ENCODE measurements around the gene PRSS23.

The PRSS23 gene

DNA sequence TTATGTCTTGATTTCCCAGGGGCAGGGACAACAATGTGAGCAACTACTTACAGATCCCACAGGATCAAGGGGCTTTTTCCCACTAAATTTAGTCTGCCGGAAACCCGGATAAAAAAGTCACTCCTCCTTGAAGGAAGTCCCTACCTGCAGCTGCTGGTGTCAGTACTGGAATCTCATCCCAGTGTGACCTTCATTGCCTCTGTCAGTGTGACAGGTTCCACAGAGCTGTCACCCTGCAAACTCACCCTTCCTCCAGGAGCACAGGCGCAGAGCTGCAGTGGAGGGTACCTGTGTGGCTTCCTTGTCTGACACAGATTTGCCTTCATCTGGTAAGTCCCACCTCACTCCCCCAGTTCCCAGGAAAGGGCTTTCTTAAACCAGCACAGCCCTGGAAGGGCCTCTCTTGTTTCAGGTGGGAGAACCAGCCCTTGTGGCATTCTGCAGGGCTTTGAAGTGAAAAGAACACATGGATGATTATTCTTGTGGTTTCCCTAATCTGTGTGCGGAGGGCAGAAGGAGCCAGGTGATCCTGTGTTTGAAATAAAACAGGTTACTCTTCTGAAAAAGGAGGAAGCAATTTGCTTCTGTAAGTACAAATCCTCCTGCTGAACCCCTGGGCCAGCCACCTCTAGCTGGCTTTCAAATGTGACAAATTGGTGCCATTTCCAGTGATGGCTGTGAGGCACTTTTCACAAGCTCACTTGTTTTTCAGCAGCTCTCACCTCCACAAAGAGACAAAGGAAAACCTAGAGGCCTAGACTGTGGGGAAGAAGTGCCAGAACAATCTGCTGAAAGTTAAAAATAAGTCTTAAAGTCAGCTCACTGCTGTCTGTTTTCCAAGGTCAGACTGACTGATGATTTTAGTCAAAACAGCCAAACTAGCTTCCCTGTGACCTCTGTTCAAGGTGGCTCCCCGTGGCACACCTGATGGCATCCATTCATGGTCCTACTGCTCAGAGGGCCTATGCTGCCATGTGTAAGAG, 9.2 kb upstream of the PRSS23 start:
- H3K4me3 ChIP-seq (ENCODE audit: low read depth in 1 of 2, low read length in 2 of 2): no peak overlapping the region
- H3K27ac ChIP-seq (ENCODE audit: low read depth, low read length): no peak overlapping the region
- H3K9me3 ChIP-seq (ENCODE audit: low read length): no peaks in the 10 kb centered on the region
- H3K9ac ChIP-seq (ENCODE audit: low read length): no peak overlapping the region
- no peaks in the 10 kb centered on the region for H3K27me3 ChIP-seq (ENCODE audit: control insufficient read depth in 1 of 2, insufficient read depth in 2 of 2, low read length in 2 of 2)
- no peaks in the 10 kb centered on the region for H3K36me3 ChIP-seq (ENCODE audit: insufficient read depth, low read length)
- H3K4me1 ChIP-seq (ENCODE audit: insufficient read depth, low read length): no peaks in the 10 kb centered on the region

DNA sequence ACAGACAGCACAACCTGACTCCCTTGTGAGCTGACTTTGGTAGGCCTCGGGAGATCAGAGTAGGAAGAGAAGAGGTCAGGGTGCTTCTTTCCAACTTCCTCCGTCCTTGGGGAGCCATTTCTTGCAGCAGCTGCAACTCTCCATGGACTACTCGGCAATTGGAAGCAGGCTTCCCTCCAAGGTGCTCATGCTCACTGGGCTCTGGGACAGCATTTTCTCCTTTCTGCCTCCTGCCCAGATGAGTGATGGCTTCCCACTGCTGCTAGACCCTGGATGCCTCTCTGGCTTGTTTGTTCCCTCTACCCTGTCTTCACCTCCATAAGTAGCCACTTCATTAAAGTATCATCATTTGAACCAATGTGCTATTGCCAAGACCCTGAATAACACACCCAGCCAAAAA, 8.2 kb upstream of the PRSS23 start:
- Histone ChIP-seq H3K27me3 (ENCODE audit: control insufficient read depth in 1 of 2, insufficient read depth in 2 of 2, low read length in 2 of 2) (no peaks in the 10 kb centered on the region), H3K27ac (ENCODE audit: low read depth, low read length) (no peak overlapping the region), H3K9ac (ENCODE audit: low read length) (no peak overlapping the region), H3K4me3 (ENCODE audit: low read depth in 1 of 2, low read length in 2 of 2) (no peak overlapping the region), H3K4me1 (ENCODE audit: insufficient read depth, low read length) (no peaks in the 10 kb centered on the region), H3K9me3 (ENCODE audit: low read length) (no peaks in the 10 kb centered on the region), H3K36me3 (ENCODE audit: insufficient read depth, low read length) (no peaks in the 10 kb centered on the region)

DNA sequence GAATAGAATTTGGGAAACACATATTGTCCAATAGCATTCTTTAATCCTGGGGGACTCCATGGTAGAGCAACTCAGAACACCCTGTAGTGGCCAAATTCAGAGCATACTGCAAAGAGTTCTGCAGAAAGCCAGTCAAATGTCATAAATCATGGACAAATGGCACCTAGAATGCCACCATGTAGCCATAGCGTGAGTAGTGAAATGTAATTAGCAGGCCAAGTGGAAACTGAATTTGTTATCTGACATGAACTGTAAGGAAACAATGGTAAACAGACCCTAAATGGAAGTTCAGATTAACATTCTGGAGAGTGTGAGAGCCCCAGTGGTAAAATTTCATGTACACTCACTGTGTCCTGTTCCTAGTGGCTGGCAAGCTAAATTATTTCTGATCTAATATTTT, 7.0 kb upstream of the PRSS23 start:
- H3K9me3 ChIP-seq (ENCODE audit: low read length): no peaks in the 10 kb centered on the region
- H3K27ac ChIP-seq (ENCODE audit: low read depth, low read length): no peak overlapping the region
- H3K36me3 ChIP-seq (ENCODE audit: insufficient read depth, low read length): no peaks in the 10 kb centered on the region
- no peaks in the 10 kb centered on the region for H3K4me1 ChIP-seq (ENCODE audit: insufficient read depth, low read length)
- H3K27me3 ChIP-seq (ENCODE audit: control insufficient read depth in 1 of 2, insufficient read depth in 2 of 2, low read length in 2 of 2): no peaks in the 10 kb centered on the region
- H3K4me3 ChIP-seq (ENCODE audit: low read depth in 1 of 2, low read length in 2 of 2): no peak overlapping the region
- H3K9ac ChIP-seq (ENCODE audit: low read length): no peak overlapping the region

DNA sequence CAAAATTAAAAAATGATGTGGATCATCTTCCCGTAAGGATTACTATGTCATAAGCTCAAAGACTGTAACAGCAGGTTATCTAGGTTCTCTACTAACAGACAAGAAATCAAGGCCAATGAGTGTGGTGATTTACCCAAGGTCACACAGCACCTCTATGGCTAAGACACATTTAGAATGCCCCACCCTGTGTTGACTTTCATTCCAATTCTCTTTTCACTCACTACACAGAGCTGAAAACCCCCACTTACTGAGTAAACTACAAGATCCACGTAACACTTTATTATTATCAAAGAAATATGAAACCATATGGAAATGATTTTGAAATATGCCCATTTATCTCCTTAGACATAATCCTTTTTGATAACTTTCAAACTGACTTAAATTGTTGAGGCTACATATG, 4.8 kb upstream of the PRSS23 start:
- peaks cover 10% of the 10 kb centered on the region for H3K4me1 ChIP-seq (ENCODE audit: insufficient read depth, low read length)
- H3K27me3 ChIP-seq (ENCODE audit: control insufficient read depth in 1 of 2, insufficient read depth in 2 of 2, low read length in 2 of 2): no peaks in the 10 kb centered on the region
- H3K9me3 ChIP-seq (ENCODE audit: low read length): no peaks in the 10 kb centered on the region
- no peak overlapping the region for H3K27ac ChIP-seq (ENCODE audit: low read depth, low read length)
- no peaks in the 10 kb centered on the region for H3K36me3 ChIP-seq (ENCODE audit: insufficient read depth, low read length)
- H3K9ac ChIP-seq (ENCODE audit: low read length): no peak overlapping the region
- no peak overlapping the region for H3K4me3 ChIP-seq (ENCODE audit: low read depth in 1 of 2, low read length in 2 of 2)

DNA sequence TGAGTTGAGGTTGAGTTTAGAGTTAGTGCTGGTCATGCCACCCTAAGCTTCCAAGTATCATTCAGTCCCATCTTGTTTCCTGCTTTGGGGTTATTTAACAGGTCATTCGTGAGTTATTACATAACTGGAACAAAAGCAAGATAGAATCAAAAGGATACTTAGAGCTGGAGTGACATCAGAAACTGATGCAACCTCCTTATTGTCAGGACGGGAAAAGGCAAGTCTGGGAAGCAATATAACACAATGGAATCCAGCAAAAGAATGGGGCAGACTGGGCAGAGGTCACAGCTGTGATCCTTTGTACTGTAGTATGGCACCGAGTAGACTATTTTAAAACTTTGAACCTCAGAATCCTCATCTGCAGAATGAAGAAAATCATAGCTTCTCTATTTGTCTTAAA, 4.4 kb upstream of the PRSS23 start:
- no peak overlapping the region for H3K27ac ChIP-seq (ENCODE audit: low read depth, low read length)
- no peaks in the 10 kb centered on the region for H3K27me3 ChIP-seq (ENCODE audit: control insufficient read depth in 1 of 2, insufficient read depth in 2 of 2, low read length in 2 of 2)
- peaks cover 10% of the 10 kb centered on the region for H3K4me1 ChIP-seq (ENCODE audit: insufficient read depth, low read length)
- no peak overlapping the region for H3K9ac ChIP-seq (ENCODE audit: low read length)
- H3K36me3 ChIP-seq (ENCODE audit: insufficient read depth, low read length): no peaks in the 10 kb centered on the region
- no peak overlapping the region for H3K4me3 ChIP-seq (ENCODE audit: low read depth in 1 of 2, low read length in 2 of 2)
- H3K9me3 ChIP-seq (ENCODE audit: low read length): no peaks in the 10 kb centered on the region

DNA sequence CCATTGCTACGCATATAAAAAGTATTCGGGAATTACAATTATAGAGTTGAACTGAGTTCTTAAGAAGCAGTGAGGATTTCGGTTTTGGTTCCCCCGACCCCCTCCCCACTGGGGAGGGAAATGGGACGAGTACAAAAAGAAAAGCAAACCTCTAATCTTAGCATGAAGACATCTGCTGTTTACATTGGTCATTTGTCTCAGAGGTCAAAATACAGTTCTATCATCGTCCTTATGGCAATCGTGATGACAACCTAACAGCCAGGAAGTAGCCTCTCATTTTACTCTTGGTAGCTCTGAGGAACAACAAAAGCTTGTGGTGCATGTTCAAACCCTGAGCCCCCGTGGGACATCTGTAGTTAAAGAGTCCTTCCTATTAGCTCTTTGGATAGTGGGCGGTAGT, 3.2 kb upstream of the PRSS23 start:
- no peak overlapping the region for H3K9ac ChIP-seq (ENCODE audit: low read length)
- H3K36me3 ChIP-seq (ENCODE audit: insufficient read depth, low read length): no peaks in the 10 kb centered on the region
- H3K4me1 ChIP-seq (ENCODE audit: insufficient read depth, low read length): peaks cover 10% of the 10 kb centered on the region
- no peaks in the 10 kb centered on the region for H3K27me3 ChIP-seq (ENCODE audit: control insufficient read depth in 1 of 2, insufficient read depth in 2 of 2, low read length in 2 of 2)
- no peaks in the 10 kb centered on the region for H3K9me3 ChIP-seq (ENCODE audit: low read length)
- H3K27ac ChIP-seq (ENCODE audit: low read depth, low read length): no peak overlapping the region
- no peak overlapping the region for H3K4me3 ChIP-seq (ENCODE audit: low read depth in 1 of 2, low read length in 2 of 2)

DNA sequence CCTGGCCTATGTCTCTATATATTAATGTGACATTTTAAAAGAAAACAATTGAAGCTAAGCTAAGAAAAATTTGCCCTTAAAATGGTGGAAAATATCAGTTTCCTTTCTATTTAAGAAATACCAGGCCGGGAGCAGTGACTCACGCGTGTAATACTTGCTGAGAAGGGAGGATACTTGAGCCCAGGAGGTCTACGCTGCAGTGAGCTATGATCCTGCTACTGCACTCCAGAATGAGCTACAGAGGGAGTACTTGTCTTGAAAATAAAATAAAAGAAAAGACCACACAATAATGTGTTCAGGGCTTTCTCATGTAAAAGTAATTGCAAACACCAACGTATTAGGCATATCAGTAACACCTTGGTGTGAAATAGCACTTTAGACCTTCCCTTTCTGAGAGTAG, 1.4 kb upstream of the PRSS23 start:
- Histone ChIP-seq H3K4me1 (ENCODE audit: insufficient read depth, low read length) (peaks cover 24% of the 10 kb centered on the region), H3K4me3 (ENCODE audit: low read depth in 1 of 2, low read length in 2 of 2) (peak overlapping the region in 1 of 2 donors; percentile 54), H3K27me3 (ENCODE audit: control insufficient read depth in 1 of 2, insufficient read depth in 2 of 2, low read length in 2 of 2) (no peaks in the 10 kb centered on the region), H3K9ac (ENCODE audit: low read length) (no peak overlapping the region), H3K36me3 (ENCODE audit: insufficient read depth, low read length) (no peaks in the 10 kb centered on the region), H3K27ac (ENCODE audit: low read depth, low read length) (peak overlapping the region; percentile 90), H3K9me3 (ENCODE audit: low read length) (no peaks in the 10 kb centered on the region)

DNA sequence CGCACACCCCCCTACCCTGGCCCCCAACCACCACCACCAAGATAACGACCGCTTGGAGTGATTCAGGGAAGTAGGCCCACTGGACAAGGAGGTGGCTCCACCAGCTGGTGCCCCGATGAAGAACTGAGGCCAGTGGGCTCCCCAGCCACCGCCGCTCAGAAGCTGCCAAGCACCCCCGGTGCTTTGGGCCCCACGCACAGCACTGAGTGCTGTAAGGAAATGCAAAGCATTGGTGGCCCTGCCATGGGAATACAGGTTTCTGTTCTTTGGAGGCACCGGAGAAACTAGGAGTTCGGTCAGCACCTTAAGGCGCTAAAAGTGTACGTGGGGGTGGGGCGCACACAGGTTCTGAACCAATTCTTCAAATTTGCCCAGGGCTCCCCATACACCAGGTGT, 664 bp upstream of the PRSS23 start:
- peak overlapping the region; percentile 52 to 54 for H3K4me3 ChIP-seq (ENCODE audit: low read depth in 1 of 2, low read length in 2 of 2)
- no peaks in the 10 kb centered on the region for H3K9me3 ChIP-seq (ENCODE audit: low read length)
- H3K27me3 ChIP-seq (ENCODE audit: control insufficient read depth in 1 of 2, insufficient read depth in 2 of 2, low read length in 2 of 2): no peaks in the 10 kb centered on the region
- peaks cover 31% of the 10 kb centered on the region for H3K4me1 ChIP-seq (ENCODE audit: insufficient read depth, low read length)
- no peaks in the 10 kb centered on the region for H3K36me3 ChIP-seq (ENCODE audit: insufficient read depth, low read length)
- H3K27ac ChIP-seq (ENCODE audit: low read depth, low read length): peak overlapping the region; percentile 90
- peak overlapping the region; percentile 37 for H3K9ac ChIP-seq (ENCODE audit: low read length)

DNA sequence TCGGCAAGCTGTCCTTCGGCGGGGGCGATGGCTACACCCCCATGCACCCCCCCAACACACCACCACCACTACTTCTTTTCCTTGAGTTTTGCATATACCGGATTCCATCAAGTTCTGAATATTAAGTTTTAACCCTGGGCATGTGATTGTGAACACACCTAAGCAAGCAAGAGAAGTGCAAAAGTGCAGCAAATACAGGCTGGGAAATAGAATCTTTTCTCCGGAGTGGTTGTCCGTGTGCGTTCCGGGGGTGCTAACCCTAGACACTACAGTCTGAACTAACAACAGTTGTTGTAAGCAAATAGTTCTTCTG, 574 bp downstream of the PRSS23 start:
- Histone ChIP-seq H3K4me1 (ENCODE audit: insufficient read depth, low read length) (peaks cover 44% of the 10 kb centered on the region), H3K9me3 (ENCODE audit: low read length) (no peaks in the 10 kb centered on the region), H3K27me3 (ENCODE audit: control insufficient read depth in 1 of 2, insufficient read depth in 2 of 2, low read length in 2 of 2) (no peaks in the 10 kb centered on the region), H3K9ac (ENCODE audit: low read length) (peak overlapping the region; percentile 57), H3K27ac (ENCODE audit: low read depth, low read length) (peak overlapping the region; percentile 93), H3K4me3 (ENCODE audit: low read depth in 1 of 2, low read length in 2 of 2) (peak overlapping the region; percentile 67 to 88), H3K36me3 (ENCODE audit: insufficient read depth, low read length) (no peaks in the 10 kb centered on the region)

DNA sequence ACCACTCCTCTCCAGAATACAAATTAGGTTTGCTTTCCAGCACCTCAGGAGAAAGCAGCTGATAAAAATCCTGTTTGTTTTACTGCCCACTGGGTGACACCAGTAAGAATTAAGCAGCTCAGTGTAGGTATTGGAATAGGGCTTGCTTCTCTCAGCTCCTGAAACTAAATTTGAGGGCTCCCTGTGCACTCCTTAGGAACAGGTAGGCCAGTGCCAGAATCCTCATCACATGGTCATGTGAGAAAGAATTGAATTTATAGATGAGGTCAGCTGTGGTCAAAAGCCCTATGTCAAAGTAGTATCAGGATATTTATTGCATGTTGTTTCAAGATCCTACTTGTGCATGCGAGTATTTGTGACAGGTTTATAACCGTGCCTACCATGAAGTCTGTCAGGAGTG, 1.0 kb downstream of the PRSS23 start:
- Histone ChIP-seq H3K27ac (ENCODE audit: low read depth, low read length) (peak overlapping the region; percentile 93), H3K27me3 (ENCODE audit: control insufficient read depth in 1 of 2, insufficient read depth in 2 of 2, low read length in 2 of 2) (no peaks in the 10 kb centered on the region), H3K36me3 (ENCODE audit: insufficient read depth, low read length) (no peaks in the 10 kb centered on the region), H3K4me3 (ENCODE audit: low read depth in 1 of 2, low read length in 2 of 2) (peak overlapping the region; percentile 67 to 88), H3K9me3 (ENCODE audit: low read length) (no peaks in the 10 kb centered on the region), H3K4me1 (ENCODE audit: insufficient read depth, low read length) (peaks cover 48% of the 10 kb centered on the region), H3K9ac (ENCODE audit: low read length) (peak overlapping the region; percentile 57)

DNA sequence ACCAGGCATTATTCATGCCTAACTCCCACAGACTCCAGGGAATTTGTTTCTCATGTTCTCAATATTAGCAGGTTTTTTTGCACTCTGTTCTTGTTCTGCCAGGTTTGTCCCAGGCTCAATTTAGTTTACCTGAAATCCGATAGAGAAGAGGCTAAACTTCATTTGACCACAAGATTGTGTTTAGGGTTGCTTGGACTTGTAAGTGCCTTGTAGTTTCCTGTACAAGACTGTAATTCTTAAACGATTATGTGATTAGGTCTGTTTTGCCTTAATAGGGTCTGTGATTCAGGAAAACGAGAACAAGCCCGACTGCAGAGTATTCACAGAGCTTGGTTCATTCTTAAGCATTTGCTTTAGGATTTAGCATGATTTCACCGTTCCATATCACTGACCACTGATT, 1.8 kb downstream of the PRSS23 start:
- H3K27ac ChIP-seq (ENCODE audit: low read depth, low read length): peak overlapping the region; percentile 93
- H3K4me3 ChIP-seq (ENCODE audit: low read depth in 1 of 2, low read length in 2 of 2): peak overlapping the region; percentile 67 to 88
- H3K27me3 ChIP-seq (ENCODE audit: control insufficient read depth in 1 of 2, insufficient read depth in 2 of 2, low read length in 2 of 2): no peaks in the 10 kb centered on the region
- H3K9me3 ChIP-seq (ENCODE audit: low read length): no peaks in the 10 kb centered on the region
- H3K36me3 ChIP-seq (ENCODE audit: insufficient read depth, low read length): no peaks in the 10 kb centered on the region
- H3K4me1 ChIP-seq (ENCODE audit: insufficient read depth, low read length): peaks cover 53% of the 10 kb centered on the region
- peak overlapping the region; percentile 57 for H3K9ac ChIP-seq (ENCODE audit: low read length)

DNA sequence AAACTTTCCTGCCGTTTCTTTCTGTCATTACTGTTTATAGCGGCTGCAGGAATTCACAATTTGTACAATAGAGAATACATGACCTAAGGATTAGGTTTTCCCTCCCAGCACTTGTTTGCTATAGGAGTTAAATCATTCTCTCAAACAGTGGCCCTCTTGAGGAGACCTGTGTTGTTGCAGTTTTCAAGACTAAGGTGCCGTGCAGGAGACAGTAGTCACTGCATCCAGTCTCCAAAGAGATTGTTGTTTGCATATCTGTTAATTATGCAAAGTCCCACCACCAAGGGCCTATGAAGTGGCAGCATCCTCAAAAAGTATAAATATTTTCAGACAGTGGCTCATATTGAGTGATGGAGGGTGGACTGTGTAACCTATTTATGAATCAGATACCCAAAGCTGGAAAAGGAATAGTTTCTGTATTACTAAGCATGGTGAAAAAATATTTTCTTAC, 2.3 kb downstream of the PRSS23 start:
- Histone ChIP-seq H3K27me3 (ENCODE audit: control insufficient read depth in 1 of 2, insufficient read depth in 2 of 2, low read length in 2 of 2) (no peaks in the 10 kb centered on the region), H3K9me3 (ENCODE audit: low read length) (no peaks in the 10 kb centered on the region), H3K9ac (ENCODE audit: low read length) (peak overlapping the region; percentile 57), H3K36me3 (ENCODE audit: insufficient read depth, low read length) (peaks cover 2% of the 10 kb centered on the region), H3K4me3 (ENCODE audit: low read depth in 1 of 2, low read length in 2 of 2) (peak overlapping the region; percentile 67 to 88), H3K4me1 (ENCODE audit: insufficient read depth, low read length) (peaks cover 55% of the 10 kb centered on the region), H3K27ac (ENCODE audit: low read depth, low read length) (peak overlapping the region; percentile 93)
